Choroid plexus epithelial cell (primary cell): ENCODE results near the gene VCPKMT.

Source experiments
- DNase-seq: peaks from one replicate; pipeline ENCODE4 v3.0.0-alpha.2; 2010; ENCODE audit warnings: low read depth
- H3K4me3 ChIP-seq: 2 replicates; pipeline ENCODE4 v1.5.1; 2011; ENCODE audit warnings: low read depth, mild to moderate bottlenecking, control low read depth, low read length, moderate library complexity
- TF ChIP-seq, protein P1 (sequence below): conservative IDR thresholded peaks from 2 replicates; pipeline ENCODE4 v1.5.1; 2011; ENCODE audit warnings: low read depth, mild to moderate bottlenecking, control low read depth, inconsistent platforms, low read length, moderate library complexity

Gene VCPKMT

DNA sequence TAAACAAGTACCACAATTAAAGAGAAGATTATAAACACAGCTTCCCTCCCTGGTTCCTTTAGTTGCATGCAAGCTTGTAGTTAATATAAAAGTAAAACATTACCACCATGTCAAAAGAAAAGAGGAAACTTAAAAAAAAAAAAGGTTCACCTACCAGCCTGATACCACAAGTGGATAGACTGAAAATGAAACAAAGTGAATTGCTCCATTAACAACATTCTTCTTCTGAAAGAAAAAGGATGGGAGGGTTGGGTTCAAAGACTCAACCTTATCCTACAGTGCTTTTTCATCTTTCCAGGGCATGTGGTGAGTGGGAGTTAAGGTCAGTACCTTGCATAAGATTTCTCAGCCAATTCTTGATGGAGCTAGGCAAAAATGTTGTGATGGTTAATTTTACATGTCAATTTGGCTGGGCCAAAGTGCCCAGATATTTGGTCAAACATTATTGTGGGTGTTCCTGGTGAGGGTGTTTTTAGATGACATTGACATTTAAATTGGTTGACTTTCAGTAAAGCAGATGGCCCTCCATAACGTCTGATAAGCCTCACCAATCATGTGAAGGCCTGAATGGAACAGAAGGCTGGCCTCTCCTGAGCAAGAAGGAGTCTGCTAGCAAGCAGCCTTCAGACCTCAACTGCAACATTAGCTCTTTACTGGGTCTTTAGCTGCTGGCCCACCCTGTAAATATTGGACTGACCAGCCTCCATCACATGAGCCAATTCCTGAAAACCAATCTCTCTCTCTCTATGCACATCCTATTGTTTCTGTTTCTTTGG is 28.8 kb downstream of the VCPKMT start:
- DNase-seq, result no peak
- no peak overlapping the region for H3K4me3 ChIP-seq
- TF ChIP-seq, protein P1, sequence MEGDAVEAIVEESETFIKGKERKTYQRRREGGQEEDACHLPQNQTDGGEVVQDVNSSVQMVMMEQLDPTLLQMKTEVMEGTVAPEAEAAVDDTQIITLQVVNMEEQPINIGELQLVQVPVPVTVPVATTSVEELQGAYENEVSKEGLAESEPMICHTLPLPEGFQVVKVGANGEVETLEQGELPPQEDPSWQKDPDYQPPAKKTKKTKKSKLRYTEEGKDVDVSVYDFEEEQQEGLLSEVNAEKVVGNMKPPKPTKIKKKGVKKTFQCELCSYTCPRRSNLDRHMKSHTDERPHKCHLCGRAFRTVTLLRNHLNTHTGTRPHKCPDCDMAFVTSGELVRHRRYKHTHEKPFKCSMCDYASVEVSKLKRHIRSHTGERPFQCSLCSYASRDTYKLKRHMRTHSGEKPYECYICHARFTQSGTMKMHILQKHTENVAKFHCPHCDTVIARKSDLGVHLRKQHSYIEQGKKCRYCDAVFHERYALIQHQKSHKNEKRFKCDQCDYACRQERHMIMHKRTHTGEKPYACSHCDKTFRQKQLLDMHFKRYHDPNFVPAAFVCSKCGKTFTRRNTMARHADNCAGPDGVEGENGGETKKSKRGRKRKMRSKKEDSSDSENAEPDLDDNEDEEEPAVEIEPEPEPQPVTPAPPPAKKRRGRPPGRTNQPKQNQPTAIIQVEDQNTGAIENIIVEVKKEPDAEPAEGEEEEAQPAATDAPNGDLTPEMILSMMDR, result no peak

DNA sequence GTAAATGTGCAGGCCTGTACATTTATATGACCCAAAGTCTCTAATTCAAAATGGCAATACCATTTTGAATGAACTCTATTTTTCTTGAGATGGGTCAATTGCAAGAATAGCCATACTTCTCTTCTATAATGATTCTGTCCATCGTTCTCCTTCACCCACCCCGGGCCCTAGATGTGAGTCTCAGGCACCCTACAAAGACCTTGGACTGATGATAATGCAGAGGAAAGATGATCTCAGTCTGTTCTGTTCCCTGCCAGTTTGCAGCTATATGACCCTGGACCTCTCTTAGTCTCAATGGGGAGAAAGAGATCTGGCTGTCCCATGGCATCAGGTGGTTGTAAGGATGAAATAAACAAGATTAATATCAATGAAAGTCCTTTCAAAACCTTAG is 30.1 kb downstream of the VCPKMT start:
- TF ChIP-seq, protein P1, result no peak
- no peak overlapping the region for H3K4me3 ChIP-seq
- DNase-seq, result no peak

DNA sequence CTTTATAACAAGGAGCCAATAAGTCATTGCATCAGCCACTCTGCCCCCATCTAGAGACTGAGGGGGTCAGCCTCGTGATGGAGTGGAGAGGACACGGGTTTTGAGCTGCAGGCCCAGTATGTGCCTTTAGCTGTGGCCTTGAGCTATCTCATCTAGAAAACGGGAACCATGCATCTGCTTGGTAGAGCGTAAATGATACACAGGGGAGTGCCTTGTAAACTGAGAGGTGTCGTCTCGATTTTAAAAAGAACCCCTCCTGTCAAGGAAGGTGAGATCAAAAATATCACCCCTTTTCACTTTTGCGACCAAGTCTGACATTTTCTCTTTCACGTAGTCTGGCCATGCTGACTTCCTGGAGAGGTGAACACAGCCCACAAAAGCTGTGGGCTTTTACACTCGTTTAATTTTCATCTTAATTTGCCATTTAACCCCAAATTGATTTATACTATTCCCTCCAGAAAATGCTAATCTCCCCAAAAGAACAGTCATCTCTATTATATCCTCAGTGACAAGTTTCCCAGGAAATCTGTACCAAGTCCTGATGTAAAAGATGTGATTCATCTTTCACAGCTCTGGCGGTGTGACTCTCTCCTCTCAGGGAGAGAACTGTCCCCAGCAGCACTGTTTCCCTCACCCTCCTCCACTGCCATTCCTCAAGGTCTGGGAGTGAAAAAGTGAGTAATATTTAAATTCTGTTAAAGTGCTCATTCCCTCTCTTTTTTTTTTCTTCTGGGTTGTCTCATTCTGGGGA is 30.6 kb downstream of the VCPKMT start:
- peak; percentile 38 for DNase-seq
- no peak overlapping the region for H3K4me3 ChIP-seq
- TF ChIP-seq, protein P1, result no peak

DNA sequence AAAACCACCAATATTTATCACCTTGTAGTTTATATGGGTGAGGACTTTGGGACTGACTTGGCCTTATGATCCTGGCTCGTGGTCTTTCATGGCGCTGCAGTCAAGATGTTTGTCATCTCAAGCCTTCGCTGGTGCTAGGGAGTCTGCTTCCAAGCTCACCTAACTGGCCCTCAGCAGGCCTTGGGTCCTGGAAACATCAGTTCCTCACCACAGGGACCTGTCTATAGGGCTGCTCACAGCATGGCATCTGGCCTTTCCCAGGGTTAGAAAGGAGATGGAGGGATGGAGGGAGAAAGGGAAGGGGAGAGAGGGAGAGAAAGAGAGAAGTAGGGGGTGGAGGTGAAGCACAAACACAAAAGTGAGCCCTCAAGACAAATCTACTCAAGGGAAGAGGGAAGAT is 31.7 kb downstream of the VCPKMT start:
- no peak overlapping the region for H3K4me3 ChIP-seq
- TF ChIP-seq, protein P1, result no peak
- no peak for DNase-seq

DNA sequence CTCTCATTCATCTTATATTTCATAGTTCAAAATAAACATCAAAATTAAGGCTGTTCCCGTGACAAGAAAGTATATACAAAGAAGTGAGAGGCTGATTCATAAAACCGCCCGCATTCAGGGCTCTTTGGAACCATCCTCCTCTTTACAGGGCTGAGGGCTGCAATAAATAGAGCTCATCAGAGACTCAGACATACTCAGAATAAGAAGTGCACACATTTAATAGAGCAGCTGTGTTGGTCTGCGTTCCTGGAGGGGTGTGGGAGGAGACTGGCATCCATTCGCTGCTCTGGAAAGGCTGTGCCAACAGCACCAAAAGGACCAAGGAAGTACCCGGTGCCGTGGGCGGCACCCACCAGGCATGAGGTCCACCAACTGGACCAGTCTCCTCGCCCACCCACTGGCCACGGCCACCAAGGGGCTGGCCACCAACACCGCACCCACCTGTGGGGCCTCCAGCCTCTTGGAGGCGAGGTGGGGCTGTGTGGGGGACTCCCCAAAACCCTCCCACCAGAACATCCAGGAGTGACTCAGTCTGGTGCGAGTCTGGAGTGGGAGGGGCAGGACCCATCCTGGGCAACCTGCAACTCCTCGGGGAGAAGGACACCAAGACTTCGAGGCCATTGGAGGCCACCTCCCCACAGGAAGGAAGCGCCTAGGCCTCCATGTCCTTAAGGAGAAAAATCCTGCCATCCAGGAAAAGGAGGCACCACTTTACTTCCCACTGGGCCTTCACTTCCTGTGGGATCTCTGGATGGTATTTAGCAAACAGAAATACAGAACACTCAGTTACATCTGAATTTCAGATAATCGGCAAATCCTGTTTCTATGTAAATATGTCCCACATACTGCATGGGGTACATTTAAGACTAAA is 32.7 kb downstream of the VCPKMT start:
- TF ChIP-seq, protein P1, result no peak
- H3K4me3 ChIP-seq, result no peak overlapping the region
- DNase-seq, result no peak

DNA sequence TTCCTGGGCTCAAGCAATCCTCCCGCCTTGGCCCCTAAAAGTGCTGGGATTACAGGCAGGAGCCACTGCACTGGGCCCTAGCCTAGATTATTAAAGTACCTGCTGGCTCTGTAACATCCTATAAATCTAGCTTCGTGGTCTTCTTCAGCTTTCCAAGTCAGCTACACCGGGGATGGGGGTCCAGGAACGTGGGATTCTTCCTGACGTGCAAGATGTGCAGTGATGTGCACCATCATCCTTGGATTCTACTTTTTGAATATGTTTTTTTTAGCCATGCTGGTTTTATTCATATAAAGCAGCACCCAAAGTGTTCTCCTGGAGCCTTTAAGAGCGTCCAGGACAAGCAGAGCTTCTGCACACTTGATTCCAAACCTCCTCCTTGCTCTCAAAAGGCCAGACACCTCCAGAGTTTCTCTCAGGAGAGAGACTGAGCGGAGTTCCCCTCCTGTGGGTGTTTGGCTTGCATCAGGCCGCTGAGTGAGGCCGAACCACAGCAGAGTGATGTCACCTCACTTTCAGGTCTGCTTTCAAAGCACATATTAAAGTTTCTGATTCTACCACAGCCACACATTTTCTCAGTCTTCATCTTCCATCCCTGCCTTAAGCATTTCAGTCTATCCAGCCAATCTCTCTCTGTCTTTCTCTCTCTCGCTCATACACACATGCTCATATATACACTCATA is 33.4 kb downstream of the VCPKMT start:
- no peak overlapping the region for H3K4me3 ChIP-seq
- DNase-seq, result peak; percentile 70
- TF ChIP-seq, protein P1, result no peak
